NCI-H1694 treated with DMSO at 0.1 percent for 48 hours (cell line): ENCODE data around the gene SPATA2L.
"Not testable (repeated sequence)": the region's sequence is repeated elsewhere in the genome, so short reads cannot be mapped to it uniquely, and the experiment has no call there.

ENCODE experiments used
- DNase-seq: peaks from one replicate; lab custom pipeline; 2025; lab: John Stamatoyannopoulos, UW

Gene SPATA2L

DNA sequence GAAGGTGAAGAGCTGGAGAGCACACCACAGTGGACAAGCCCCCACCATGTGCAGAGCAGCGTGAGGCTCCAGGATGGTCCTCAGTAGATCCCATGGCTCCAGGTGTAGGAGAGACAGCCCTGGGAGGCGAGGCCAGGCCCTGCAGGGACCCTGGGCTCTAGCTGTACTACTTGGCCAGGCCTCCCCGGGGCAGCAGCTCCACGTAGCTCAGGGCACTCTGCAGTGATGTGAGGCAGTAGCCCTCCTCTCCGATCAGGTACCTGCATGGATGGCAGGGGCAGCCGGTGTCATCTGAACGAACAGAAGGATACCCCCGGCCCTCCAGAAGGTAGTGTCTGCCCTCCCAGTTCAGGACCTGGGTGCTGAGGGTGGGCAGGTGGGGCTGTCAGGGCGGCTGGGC lies 6.2 kb upstream of the SPATA2L start:
- no peak for DNase-seq

DNA sequence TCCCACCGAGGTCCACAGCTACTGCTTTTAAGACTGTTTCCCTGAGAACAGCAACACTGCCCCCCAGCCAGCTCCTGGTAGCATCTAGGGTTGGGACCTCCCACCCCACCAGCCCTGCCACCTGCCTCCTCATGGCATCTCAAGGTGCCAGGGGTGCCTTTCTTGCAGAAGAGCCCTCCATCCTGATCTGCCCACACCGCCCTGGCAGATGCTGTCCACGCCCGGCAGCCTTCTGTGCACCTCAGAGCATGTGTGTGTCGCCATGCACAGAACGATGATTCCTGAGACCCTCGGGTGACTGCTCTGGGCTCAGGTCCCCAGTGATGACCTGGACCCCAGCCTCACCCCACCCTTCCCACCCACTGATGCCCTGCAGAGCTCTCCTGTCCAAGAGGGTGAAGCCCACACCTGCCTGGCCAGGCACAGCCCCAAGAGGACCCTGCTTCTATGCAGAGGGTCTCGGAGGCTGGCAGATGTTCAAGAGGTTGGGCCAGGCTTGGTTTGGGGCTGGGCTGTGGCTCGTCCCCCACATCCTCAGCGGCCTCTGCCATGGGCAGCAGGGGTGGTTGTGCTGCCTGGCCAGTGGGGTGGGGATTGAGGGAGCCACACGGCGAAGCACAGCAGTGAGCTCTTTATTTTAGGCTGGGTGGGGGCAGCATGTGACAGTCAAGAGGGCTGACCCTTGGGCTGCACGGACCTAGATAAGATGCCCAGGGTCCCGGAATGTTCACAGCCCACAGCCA lies 5.2 kb upstream of the SPATA2L start:
- no peak for DNase-seq

DNA sequence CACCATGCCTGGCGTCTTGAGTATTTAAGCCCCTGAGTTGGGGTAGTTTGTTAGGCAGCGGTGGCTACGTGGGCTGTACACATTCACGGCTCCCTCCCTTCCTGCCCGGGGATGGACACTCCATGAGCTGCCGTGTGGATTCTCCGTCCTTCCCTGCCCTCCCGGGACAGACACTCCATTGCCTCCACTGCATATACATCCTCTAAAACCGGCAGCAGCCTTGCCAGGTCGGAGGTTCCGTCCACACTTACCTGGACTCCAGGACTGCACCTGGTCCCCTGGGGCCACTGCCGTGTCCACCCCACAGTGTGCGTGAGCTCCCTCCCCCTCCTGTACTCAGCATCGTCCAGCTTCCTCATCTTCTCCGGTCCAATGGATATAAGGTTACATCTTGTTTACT lies 3.5 kb upstream of the SPATA2L start:
- no peak for DNase-seq

DNA sequence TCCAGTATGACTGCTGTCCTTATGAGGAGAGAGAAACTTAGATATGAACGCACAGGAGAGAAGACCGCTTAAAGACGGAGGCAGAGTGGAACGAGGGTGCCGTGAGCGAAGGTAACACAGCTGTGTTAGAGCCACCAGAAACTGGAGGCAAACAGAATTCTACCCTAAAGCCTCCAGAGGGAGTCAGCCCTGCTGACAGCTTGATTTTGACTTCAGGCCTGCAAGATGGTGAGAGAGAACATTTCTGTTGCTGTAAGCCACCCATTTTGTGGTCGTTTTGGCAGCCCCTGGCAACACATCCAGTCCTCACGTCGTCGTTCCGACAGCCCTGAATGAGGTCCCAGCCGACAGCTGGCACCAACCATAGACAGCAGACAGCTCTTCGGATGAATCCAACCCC lies 2.8 kb upstream of the SPATA2L start:
- no peak for DNase-seq

DNA sequence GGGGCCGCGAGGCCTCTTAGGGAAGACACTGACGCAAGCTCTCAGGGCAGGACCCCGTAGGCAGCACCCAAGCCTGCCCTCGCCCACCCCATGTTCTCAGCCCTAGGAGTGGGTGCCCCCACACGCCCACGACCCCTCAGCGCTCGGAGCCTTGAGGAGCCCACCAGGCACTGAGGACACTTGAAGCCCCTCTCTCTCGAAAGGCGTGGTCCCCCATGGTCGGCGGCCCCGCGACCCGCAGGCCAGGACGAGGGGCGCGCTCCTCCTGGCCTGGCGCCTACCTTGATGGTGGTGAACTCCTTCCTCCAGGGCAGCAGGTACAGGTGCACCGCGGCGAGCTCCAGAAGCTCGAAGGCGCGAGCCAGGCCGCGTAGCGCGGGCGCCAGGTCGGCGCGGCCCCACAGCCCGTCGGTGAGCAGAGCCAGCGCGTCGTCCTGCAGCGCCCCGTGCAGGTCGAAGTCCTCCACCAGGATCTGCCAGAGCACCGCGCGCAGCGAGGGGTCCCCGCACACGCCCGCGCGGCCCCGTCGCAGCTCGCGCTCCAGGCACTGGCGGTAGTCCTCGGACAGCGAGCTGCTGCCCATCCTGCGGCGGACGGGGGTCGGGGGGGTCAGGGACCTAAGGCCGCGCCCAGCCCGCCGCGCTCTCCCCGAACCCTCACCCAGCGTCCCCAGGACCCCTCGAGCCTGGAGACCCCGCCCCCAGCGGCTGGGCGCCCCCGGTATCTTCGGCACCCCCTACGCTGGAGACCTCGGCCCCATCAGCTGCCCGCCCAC lies 668 bp downstream of the SPATA2L start:
- no peak for DNase-seq

DNA sequence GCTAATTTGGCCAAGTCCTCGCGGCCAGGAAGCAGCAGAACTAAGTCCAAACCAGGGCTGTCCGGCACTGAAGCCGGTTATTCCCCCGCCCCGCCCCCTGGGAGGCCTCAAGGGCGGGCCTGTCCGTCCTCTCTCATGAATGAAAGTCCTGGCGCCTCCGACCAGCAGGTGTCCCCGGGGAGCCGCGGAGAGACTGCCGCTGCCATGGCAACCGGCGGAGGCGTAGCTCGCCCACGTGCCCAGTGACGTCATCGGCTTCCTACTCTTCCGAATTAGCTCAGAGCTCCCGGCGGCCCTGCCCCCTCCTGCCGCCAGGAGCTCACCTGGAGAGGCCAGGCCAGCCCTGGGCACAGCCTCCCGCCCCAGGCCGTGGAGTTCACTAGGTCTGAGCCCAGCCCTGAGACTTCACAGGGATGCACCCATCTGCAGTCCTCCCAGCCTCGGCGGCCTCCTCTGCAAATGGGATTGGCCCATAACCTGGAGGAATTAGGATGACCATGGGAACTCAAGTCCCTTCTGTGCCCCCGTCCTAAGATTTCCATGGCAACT lies 1.3 kb downstream of the SPATA2L start:
- peak; percentile 80 for DNase-seq

DNA sequence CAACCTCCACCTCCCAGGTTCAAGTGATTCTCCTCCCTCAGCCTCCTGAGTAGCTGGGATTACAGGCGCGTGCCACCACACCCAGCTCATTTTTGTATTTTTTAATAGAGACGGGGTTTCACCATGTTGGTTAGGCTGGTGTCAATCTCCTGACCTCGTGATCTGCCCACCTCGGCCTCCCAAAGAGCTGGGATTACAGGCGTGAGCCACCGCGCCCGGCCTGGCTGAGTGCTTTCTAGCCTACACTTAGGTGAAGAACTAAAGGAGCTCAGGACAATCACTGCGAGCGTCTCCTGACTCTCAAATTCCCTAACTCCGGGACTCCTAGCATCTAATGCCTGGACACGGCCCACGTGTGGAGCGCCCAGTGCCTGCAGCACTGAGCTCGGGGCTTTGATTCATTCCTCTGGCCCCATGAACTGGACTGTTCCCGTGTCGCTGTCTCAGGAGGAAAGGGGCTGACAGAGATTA lies 1.8 kb downstream of the SPATA2L start:
- DNase-seq = not testable (repeated sequence)

DNA sequence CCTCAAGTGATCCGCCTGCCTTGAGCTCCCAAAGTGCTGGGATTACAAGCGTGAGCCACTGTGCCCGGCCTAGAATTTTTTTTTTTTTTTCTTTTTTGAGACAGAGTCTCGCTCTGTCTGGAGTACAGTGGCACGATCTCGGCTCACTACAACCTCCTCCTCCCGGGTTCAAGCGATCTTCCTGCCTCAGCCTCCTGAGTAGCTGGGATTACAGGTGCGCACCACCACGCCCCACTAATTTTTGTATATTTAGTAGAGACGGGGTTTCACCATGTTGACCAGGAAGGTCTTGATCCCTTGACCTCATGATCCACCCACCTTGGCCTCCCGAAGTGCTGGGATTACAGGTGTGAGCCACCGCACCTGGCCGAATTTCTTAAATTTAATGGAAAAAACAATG lies 2.8 kb downstream of the SPATA2L start:
- DNase-seq = not testable (repeated sequence)

DNA sequence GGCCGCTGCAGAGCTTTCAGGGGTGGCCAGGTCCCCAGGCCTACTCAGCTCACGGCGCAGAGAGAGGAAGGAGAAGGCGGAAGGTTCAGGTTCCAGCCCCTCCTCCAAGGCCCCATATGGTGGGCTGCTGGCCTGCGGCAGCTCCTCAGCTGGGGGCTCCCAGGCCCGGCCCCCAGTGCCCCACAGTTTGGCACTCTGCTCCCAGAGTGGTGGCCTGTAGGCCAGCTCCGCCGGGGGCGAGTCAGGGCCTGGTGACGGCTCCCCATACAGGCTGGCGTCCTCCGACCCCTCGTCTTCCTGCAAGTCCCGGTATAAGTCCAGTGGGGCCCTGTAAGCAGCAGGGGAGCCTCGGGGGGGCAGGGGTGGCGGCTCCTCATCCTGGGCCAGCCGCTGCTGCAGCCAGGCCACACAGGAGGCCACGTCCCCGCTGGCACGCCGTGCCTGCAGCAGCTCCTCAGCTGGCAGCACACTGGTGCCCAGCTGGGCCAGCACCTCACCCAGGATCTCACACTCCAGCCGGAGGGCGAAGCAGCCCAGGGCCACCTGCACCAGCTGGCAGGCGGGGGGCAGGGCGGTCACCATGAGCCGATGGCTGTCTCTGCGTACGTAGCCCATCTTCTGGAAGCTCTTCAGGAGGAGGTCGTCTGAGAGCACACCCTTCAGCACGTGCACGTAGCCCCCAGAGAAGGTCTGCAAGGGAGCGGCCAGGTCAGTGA lies 3.7 kb downstream of the SPATA2L start:
- DNase-seq = no peak

DNA sequence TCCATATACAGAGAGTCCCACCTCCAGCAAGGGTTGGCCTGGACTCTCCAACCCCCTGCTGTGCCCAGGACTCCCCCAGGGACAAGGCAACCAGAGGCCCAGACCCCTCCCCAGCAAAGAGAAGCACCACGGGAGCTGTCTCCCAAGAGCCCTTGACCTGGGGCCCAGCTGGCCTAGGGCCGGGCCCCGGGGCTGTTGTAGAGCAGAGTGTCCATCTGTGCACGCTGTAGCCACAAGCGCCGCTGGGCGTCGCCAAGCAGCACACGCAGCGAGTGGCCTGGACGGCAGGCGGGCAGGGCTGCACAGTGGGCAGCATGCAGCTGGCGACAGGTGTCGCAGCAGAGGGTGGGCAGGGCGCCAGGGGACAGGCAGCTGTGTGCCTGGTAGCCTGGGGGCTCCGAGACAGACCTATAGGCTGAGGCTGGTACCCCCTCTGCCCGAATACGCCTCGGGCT lies 4.3 kb downstream of the SPATA2L start:
- no peak for DNase-seq

DNA sequence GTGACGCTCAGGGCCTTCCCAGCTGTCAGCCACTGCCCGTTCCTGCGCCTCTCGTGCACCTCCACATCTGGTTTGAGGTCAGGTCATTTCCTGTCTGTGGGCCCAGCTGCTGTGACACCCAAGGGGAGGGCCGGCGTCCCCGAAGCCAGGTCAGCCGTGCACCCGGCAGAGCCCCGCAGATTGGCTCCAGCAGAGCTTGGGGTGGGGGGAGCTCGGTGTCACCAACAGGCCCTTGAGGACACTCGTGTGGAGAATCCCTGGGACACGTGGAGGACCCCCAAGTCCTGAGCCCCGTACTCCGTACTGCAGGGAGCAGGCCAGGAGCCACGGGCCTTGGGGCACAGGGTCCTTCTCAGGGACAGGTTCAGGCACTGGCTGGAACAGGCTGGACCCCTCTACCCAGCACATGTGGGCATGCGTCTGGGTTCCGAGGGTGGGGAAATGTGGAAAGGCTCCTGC lies 4.8 kb downstream of the SPATA2L start:
- no peak for DNase-seq

DNA sequence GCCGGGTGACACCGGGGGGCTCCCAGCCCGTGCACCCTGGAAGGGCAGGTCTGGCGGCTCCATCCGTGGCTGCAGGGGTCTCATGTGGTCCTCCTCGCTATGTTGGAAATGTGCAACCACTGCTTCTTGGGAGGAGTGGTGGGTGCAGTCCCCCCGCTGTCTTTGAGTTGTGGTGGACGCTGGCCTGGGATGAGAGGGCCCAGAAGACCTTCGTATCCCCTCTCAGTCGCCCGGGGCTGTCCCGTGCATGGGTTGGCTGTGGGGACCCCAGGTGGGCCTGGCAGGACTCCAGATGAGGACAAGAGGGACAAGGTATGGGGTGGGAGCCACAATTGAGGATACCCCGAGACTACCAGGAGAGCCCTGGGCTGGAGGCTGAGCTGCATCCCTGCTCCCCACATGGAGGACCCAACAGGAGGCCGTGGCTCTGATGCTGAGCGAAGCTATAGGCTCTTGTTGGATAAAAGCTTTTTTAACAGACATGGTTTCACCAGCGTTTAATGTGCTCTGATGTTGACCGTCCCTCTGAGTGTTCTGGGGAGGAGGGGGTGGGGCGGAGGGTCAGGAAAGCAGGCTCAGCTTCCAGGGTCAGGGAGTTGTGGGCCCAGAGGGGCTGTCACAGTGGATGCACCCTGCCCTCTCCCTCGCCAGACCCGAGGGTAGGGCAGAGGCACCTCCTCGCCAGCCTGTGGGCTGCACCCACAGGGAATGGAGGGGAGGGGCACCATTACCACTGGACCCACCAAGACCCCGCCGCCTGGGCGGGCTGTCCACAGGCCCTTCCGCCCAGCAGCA lies 5.4 kb downstream of the SPATA2L start:
- DNase-seq = no peak

DNA sequence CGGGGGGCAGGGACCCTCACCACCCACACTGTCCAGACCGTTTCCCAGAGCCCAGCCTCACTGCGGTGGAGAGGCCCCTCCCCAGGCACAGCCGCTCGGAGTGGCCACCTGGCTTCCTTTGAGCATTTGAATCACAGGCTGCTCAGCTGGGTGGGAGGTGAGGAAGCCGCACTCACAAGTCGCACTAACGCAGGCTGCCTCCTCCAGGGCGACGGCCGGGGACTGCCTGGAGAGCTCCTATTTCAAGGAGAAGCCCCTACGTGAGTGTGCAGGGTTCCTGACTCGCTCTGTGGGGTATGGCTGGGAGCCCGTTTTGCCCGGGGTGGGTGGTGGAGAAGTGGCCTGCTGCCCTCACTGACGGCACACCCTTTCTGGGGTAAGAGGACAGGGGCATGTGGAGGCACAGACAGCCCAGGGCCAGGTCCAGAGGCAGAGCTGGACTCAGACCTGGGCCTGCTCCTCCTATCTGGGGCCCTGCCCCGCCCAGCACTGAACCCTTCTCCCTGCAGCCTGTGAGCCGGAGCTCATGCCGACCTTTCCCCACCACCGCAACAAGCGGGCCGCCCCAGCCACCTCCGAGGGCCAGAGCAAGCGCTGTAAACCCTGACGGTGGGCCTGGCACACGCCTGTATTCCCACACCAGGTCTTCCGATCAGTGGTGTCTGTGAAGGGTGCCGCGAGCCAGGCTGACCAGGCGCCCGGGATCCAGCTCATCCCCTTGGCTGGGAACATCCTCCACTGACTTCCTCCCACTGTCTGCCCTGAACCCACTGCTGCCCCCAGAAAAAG lies 6.2 kb downstream of the SPATA2L start:
- no peak for DNase-seq

DNA sequence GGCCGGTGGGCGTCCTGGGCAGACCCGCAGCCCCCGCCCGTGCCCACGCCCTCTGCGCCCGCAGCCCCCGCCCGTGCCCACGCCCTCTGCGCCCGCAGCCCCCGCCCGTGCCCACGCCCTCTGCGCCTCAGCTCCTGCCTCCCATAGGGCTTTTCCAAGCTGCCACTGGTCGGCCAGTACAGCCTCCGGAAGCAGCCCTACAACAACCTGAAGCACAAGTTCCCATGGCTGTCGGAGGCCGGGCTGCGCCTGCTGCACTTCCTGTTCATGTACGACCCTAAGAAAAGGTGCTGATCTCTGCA lies 6.8 kb downstream of the SPATA2L start:
- DNase-seq = not testable (repeated sequence)

DNA sequence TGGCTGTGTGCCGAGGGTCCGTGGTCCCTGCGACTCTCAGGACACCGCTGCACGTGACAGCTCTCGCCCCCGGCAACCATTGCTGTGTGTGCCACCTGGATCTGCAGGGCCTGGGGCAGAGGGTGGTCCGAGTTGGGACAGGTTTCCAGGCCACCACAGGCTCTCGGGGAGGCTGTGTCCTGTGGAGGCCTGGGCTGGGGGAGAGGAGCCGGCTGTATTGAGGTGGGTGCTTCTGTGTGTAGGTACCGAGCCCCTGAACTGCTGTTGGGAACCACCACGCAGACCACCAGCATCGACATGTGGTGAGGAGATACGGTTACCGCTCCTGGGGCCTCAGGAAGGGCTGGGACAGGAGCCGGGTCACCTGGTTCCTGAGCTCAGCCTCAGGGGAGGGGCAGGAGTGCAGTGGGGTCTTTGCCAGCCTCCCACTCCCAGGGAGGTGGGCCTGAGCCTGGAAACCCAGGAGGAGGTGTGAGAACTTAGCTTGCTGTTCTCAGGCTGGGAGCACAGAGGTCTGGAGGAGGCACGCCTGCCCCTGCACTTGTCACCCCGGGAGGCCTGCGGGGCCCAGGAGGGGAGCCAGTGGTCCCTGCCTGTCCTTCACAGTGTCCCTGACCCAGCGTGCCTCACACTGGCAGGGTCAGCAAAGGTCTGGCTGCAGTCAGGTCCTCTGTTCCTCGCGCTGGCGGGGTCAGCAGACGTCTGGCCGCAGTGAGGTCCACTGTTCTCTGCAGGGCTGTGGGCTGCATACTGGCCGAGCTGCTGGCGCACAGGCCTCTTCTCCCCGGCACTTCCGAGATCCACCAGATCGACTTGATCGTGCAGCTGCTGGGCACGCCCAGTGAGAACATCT lies 7.3 kb downstream of the SPATA2L start:
- no peak for DNase-seq

DNA sequence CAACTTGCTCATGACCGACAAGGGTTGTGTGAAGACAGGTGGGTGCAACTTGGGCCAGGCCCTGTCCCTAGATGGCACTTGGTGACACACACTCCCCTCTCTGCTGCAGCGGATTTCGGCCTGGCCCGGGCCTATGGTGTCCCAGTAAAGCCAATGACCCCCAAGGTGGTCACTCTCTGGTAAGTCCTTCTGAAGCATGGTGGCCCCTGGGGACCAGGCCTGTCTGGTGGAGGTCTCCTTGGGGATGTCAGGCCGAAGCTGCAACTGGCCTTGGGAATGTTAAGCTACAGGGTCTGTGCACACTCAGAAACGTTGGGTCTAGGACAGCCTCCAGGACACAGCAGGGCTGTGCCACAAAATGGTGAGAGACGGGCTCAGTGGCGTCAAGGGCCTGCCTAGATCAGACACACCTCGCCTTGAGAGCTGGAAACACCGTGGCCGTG lies 8.2 kb downstream of the SPATA2L start:
- no peak for DNase-seq

DNA sequence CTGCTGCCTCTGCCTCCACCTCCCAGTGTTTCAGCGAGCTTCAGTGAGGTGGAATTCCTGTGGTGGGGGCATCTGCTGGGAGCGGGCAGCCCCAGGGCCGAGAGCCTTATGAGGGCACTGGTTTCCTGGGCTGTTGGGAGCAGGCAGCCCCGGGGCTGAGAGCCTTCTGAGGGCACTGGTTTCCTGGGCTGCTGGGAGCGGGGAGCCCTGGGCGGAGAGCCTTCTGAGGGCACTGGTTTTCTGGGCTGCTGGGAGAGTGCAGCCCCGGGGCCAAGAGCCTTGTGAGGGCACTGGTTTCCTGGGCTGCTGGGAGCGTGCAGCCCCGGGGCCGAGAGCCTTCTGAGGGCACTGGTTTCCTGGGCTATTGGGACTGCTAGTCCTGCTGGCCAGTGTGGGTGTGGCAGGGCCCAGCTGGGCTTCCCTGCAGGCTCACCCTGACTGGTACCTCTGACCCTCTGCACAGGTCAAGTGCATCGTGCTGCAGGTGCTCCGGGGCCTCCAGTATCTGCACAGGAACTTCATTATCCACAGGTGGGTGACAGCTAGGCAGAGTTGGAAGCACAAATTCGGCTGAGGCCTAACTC lies 9.4 kb downstream of the SPATA2L start:
- no peak for DNase-seq

DNA sequence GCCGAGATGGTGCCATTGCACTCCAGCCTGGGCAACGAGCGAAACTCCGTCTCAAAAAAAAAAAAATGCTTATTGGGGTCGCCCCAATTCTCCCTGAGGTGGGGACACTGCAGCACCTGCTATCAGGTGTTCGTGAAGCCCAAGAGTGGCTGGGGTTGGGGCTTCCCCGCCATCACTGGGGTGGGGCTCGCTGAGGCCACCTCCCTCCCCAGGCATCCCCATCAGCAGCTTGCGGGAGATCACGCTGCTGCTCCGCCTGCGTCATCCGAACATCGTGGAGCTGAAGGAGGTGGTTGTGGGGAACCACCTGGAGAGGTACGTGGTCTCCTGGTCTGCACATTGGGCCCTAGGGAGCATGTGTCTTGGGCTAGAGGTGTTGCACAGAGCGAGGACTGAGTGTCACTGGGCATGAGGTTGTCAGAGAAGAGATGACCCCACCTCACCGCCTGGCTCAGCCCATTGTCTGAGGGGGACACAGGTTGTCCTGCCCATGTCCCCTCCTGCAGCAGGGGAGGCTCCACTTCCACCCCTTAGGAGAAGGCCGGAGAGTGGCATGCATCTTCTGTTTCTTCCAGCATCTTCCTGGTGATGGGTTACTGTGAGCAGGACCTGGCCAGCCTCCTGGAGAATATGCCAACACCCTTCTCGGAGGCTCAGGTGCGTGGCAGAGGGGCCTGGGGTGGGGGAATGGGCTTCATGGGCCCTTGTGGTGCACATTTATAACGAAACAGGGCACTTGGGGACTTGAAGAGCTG lies 10.1 kb downstream of the SPATA2L start:
- no peak for DNase-seq
